Neural progenitor cell (in vitro differentiated cells): ENCODE measurements around the gene TWNK. TPM values are rescaled to one million over a fixed set of nuclear protein-coding genes. Genes with fewer than 3 reads are reported as not detected.
"Not testable (repeated sequence)": the region's sequence is repeated elsewhere in the genome, so short reads cannot be mapped to it uniquely, and the experiment has no call there.

Source experiments
- DNase-seq: peaks from one replicate; pipeline ENCODE4 v3.0.0-alpha.2; 2016; ENCODE audit warnings: low spot score
- H2AFZ ChIP-seq: fragments of 200-600 bp; sonication (generic); replicated peaks from 2 replicates; pipeline ENCODE4 v1.6.1; 2016; ENCODE audit warnings: antibody characterized with exemption
- H3F3A ChIP-seq: fragments of 200-600 bp; sonication (generic); 2 replicates; pipeline ENCODE4 v1.6.1; 2016; ENCODE audit warnings: antibody characterized with exemption, low read depth
- H3K27ac ChIP-seq: fragments of 200-600 bp; sonication (generic); 2 replicates; pipeline ENCODE4 v1.5.1; 2016; ENCODE audit warnings: mild to moderate bottlenecking
- H3K27me3 ChIP-seq: fragments of 200-600 bp; sonication (generic); 2 replicates; pipeline ENCODE4 v1.6.1; 2016; ENCODE audit warnings: mild to moderate bottlenecking, moderate library complexity
- H3K36me3 ChIP-seq: fragments of 200-600 bp; sonication (generic); 2 replicates; pipeline ENCODE4 v1.5.1; 2016
- H3K4me1 ChIP-seq: fragments of 200-600 bp; sonication (generic); 2 replicates; pipeline ENCODE4 v1.6.1; 2016; ENCODE audit warnings: mixed run types
- H3K4me2 ChIP-seq: fragments of 200-600 bp; sonication (generic); 2 replicates; pipeline ENCODE4 v1.6.1; 2016
- H3K4me3 ChIP-seq: fragments of 200-600 bp; sonication (generic); 2 replicates; pipeline ENCODE4 v1.5.1; 2016
- H3K79me2 ChIP-seq: fragments of 200-600 bp; sonication (generic); 2 replicates; pipeline ENCODE4 v1.6.1; 2016; ENCODE audit warnings: low read depth
- H3K9ac ChIP-seq: fragments of 200-600 bp; sonication (generic); 2 replicates; pipeline ENCODE4 v1.6.1; 2016
- H3K9me3 ChIP-seq: fragments of 200-600 bp; sonication (generic); 2 replicates; pipeline ENCODE4 v1.5.1; 2016; ENCODE audit warnings: low read depth
- H4K20me1 ChIP-seq: fragments of 200-600 bp; sonication (generic); 2 replicates; pipeline ENCODE4 v1.6.1; 2016; ENCODE audit warnings: low read depth
- H3K27ac Mint-ChIP-seq: 3 replicates; pipeline ENCODE4 v1.8.0; 2021; ENCODE audit warnings: mixed read lengths
- H3K27me3 Mint-ChIP-seq: 2 replicates; pipeline ENCODE4 v1.8.0; 2022; ENCODE audit warnings: low read depth, mild to moderate bottlenecking, inconsistent platforms, moderate library complexity, mixed read lengths; ENCODE audit not compliant: insufficient read depth
- H3K36me3 Mint-ChIP-seq: 3 replicates; pipeline ENCODE4 v1.8.0; 2021; ENCODE audit warnings: mixed read lengths
- H3K4me1 Mint-ChIP-seq: 3 replicates; pipeline ENCODE4 v1.8.0; 2021; ENCODE audit warnings: mixed read lengths
- H3K4me3 Mint-ChIP-seq: 3 replicates; pipeline ENCODE4 v1.8.0; 2021; ENCODE audit warnings: mild to moderate bottlenecking, moderate library complexity, mixed read lengths
- H3K9me3 Mint-ChIP-seq: 3 replicates; pipeline ENCODE4 v1.8.0; 2020; ENCODE audit warnings: mixed read lengths
- EZH2 ChIP-seq: fragments of 200-600 bp; sonication (generic); IDR thresholded peaks from 2 replicates; pipeline ENCODE4 v1.6.1; 2017; ENCODE audit warnings: antibody characterized with exemption, mild to moderate bottlenecking, moderate library complexity
- EZH2phosphoT487 ChIP-seq: fragments of 200-600 bp; sonication (generic); IDR thresholded peaks from 2 replicates; pipeline ENCODE4 v1.6.1; 2017; ENCODE audit warnings: antibody characterized with exemption
- total RNA-seq: library from RNA; depleted of rRNA; stranded (reverse); fragments of >200 nt; gene quantifications from 2 replicates; pipeline ENCODE4 v1.2.3, GENCODE V29; 2015; ENCODE audit warnings: low replicate concordance
- TF ChIP-seq, protein P1 (sequence below): fragments of 200-600 bp; sonication (generic); IDR thresholded peaks from 2 replicates; pipeline ENCODE4 v1.5.1; 2017; ENCODE audit warnings: antibody characterized with exemption, mild to moderate bottlenecking

The TWNK gene
- total RNA-seq, 1 donor from 2014 or later: 6.4 TPM

DNA sequence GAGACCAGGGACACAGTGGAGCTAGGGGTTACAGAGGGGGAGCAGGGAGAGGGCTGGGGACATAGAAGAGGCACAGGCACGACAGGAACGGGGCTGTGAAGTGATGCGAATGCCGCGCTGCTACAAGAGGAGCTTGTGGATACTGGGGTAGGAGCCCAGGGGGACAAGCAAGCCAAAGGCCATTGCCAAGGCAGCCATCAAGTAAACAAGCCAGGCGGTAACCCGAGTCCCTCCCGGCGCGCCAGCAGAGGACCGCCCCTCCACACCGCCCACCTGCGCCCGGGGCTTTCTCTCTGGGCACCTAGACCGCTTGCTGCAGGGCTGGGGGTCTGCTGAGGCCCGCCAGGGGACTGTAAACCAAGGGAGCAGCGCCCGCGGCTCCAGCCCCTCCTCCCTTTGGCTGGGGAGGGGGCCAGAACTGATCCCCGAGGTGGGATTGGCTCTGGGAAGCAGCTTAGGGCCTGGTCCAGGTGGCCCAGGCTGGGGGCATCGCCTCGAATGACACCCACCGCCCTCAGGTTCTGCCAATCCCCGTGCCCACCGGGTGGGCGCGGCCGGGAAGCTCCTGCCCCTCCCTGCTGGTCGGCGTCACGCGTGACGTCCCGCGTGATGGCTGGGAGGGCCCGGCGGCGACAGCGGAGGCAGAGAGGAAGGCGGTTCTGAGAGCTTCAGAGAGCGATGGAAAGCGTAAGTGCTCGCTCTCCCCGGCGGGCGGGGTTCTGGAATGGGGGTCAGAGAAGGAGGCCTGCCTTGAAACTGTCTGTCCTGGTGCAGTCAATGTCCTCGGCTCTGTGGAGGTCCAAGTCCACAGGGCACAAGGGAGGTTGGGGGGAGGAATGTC is 44.7 kb downstream of the TWNK start:
- H3K4me3 Mint-ChIP-seq: peak overlapping the region; percentile 86
- H3K9me3 Mint-ChIP-seq: no peaks in the 10 kb centered on the region
- peaks cover 47% of the 10 kb centered on the region for H3K4me1 Mint-ChIP-seq
- no peaks in the 10 kb centered on the region for H3K9me3 ChIP-seq
- H3K27ac Mint-ChIP-seq: peak overlapping the region; percentile 62
- H3F3A ChIP-seq: peaks cover 13% of the 10 kb centered on the region
- peak; percentile 53 for DNase-seq
- H2AFZ ChIP-seq: no peak overlapping the region
- peaks cover 43% of the 10 kb centered on the region for H3K4me1 ChIP-seq
- no peaks in the 10 kb centered on the region for H3K79me2 ChIP-seq
- peaks cover 18% of the 10 kb centered on the region for H3K27me3 Mint-ChIP-seq
- H4K20me1 ChIP-seq: peaks cover 22% of the 10 kb centered on the region
- peaks cover 84% of the 10 kb centered on the region for H3K27me3 ChIP-seq
- TF ChIP-seq EZH2 (peak; percentile 59), EZH2phosphoT487 (no peak)
- TF ChIP-seq, protein P1, sequence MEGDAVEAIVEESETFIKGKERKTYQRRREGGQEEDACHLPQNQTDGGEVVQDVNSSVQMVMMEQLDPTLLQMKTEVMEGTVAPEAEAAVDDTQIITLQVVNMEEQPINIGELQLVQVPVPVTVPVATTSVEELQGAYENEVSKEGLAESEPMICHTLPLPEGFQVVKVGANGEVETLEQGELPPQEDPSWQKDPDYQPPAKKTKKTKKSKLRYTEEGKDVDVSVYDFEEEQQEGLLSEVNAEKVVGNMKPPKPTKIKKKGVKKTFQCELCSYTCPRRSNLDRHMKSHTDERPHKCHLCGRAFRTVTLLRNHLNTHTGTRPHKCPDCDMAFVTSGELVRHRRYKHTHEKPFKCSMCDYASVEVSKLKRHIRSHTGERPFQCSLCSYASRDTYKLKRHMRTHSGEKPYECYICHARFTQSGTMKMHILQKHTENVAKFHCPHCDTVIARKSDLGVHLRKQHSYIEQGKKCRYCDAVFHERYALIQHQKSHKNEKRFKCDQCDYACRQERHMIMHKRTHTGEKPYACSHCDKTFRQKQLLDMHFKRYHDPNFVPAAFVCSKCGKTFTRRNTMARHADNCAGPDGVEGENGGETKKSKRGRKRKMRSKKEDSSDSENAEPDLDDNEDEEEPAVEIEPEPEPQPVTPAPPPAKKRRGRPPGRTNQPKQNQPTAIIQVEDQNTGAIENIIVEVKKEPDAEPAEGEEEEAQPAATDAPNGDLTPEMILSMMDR: no peak
- H3K9ac ChIP-seq: no peak overlapping the region
- peak overlapping the region; percentile 81 for H3K4me2 ChIP-seq
- H3K4me3 ChIP-seq: peak overlapping the region; percentile 40
- no peak overlapping the region for H3K27ac ChIP-seq
- H3K36me3 Mint-ChIP-seq: no peaks in the 10 kb centered on the region
- no peaks in the 10 kb centered on the region for H3K36me3 ChIP-seq

DNA sequence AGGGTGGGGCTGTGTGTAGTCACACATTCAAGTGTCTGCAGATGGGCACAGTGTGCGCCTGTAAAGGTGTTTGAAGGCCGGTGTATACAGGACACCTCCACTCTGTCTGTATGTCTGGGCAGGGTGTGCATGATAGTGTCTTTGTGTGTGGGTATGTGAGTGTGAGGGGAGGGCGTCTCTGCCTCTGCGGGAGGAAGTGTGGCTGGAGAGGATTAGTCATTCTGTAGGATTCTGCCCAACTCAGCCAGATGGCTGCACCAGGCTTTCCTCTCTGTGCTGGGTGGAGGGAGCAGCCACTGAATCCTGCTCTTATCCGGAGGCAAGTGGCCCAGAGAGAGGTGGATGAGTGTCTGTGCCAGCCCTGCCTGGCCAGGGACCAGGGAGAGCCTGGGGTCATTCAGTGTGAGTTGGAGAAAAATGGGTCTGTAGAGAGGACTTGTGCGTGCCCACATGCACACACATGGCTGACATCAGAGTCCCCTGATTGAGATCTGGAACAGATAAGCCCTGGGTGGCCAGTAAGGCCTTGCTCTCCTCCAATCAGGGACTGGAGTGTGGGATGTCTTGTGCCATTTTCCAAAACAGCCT is 45.4 kb downstream of the TWNK start:
- no peaks in the 10 kb centered on the region for H3K9me3 Mint-ChIP-seq
- peak overlapping the region; percentile 73 for H3K4me3 Mint-ChIP-seq
- no peaks in the 10 kb centered on the region for H3K79me2 ChIP-seq
- H3K27me3 Mint-ChIP-seq: peaks cover 23% of the 10 kb centered on the region
- TF ChIP-seq EZH2phosphoT487 (no peak), EZH2 (no peak)
- TF ChIP-seq, protein P1: no peak
- peaks cover 22% of the 10 kb centered on the region for H4K20me1 ChIP-seq
- H3K9ac ChIP-seq: no peak overlapping the region
- H3K4me1 ChIP-seq: peaks cover 40% of the 10 kb centered on the region
- peak overlapping the region; percentile 81 for H3K4me2 ChIP-seq
- H3K27ac Mint-ChIP-seq: peak overlapping the region; percentile 9
- H3K27ac ChIP-seq: no peak overlapping the region
- peak overlapping the region; percentile 40 for H3K4me3 ChIP-seq
- no peaks in the 10 kb centered on the region for H3K36me3 Mint-ChIP-seq
- no peaks in the 10 kb centered on the region for H3K9me3 ChIP-seq
- peaks cover 13% of the 10 kb centered on the region for H3F3A ChIP-seq
- H3K36me3 ChIP-seq: no peaks in the 10 kb centered on the region
- peaks cover 41% of the 10 kb centered on the region for H3K4me1 Mint-ChIP-seq
- peak; percentile 61 for DNase-seq
- H2AFZ ChIP-seq: no peak overlapping the region
- H3K27me3 ChIP-seq: peaks cover 92% of the 10 kb centered on the region

DNA sequence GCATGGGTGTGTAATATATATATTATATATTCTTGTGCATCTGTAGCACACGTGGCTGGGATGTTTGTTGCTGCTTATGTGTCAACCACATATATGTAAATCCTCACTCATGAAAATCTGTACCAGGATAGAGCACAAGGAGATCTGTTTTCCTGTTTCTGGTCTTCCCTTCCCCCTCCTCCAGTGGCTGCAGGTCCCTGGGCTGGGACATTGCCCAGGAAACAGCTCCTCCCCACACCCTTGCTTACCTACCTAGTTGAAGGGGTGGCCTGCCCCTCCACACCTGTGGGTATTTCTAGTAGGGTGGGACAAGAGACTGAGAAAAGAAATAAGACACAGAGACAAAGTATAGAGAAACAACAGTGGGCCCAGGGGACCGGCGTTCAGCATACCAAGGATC is 45.9 kb downstream of the TWNK start:
- Histone ChIP-seq H3K27me3 (peaks cover 97% of the 10 kb centered on the region), H3K36me3 (no peaks in the 10 kb centered on the region), H3K79me2 (no peaks in the 10 kb centered on the region), H4K20me1 (peaks cover 22% of the 10 kb centered on the region), H3K9me3 (no peaks in the 10 kb centered on the region), H3K9ac (no peak overlapping the region), H3K4me1 (peaks cover 40% of the 10 kb centered on the region), H3K4me2 (no peak overlapping the region), H3F3A (peaks cover 13% of the 10 kb centered on the region), H3K4me3 (no peak overlapping the region), H3K27ac (no peak overlapping the region), H2AFZ (no peak overlapping the region)
- TF ChIP-seq EZH2 (no peak), EZH2phosphoT487 (no peak)
- TF ChIP-seq, protein P1: no peak
- Mint-ChIP-seq H3K4me1 (peaks cover 44% of the 10 kb centered on the region), H3K36me3 (no peaks in the 10 kb centered on the region), H3K27ac (no peak overlapping the region), H3K4me3 (no peak overlapping the region), H3K9me3 (no peaks in the 10 kb centered on the region), H3K27me3 (peaks cover 23% of the 10 kb centered on the region)
- no peak for DNase-seq

DNA sequence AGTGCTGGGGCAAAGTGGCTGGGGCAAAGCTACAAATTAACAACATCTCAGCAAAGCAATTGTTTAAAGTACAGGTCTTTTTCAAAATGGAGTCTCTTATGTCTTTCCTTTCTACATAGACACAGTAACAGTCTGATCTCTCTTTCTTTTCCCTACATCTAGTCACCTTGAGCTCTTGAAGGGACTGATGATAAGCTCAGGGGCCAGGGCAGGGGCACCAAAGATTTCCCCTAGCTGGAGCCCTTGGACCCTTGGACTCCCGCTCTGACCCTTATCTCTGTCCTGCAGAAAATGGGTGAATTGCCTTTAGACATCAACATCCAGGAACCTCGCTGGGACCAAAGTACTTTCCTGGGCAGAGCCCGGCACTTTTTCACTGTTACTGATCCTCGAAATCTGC is 47.1 kb downstream of the TWNK start:
- H3K36me3 ChIP-seq, H3K4me3 ChIP-seq, H3K27ac Mint-ChIP-seq, H3K4me3 Mint-ChIP-seq, H2AFZ ChIP-seq, H3K79me2 ChIP-seq, H3K9ac ChIP-seq, H3K36me3 Mint-ChIP-seq, H3K9me3 Mint-ChIP-seq, H3K4me2 ChIP-seq, H3K9me3 ChIP-seq, DNase-seq, H3K27ac ChIP-seq: not testable (repeated sequence)
- H3K4me1 Mint-ChIP-seq: peaks cover 37% of the 10 kb centered on the region
- peaks cover 32% of the 10 kb centered on the region for H3K4me1 ChIP-seq
- H3K27me3 ChIP-seq: peaks cover 99% of the 10 kb centered on the region
- H3F3A ChIP-seq: peaks cover 13% of the 10 kb centered on the region
- H3K27me3 Mint-ChIP-seq: peaks cover 23% of the 10 kb centered on the region
- H4K20me1 ChIP-seq: peaks cover 22% of the 10 kb centered on the region
